Activated CD8-positive, alpha-beta memory T cell treated with anti-CD3 and anti-CD28 coated beads, Interleukin-2, amount 50 U/mL, for 24 hours (primary cell): ENCODE data around the gene REM1.
"Not testable (repeated sequence)": the region's sequence is repeated elsewhere in the genome, so short reads cannot be mapped to it uniquely, and the experiment has no call there.

Source experiments
- DNase-seq: peaks from one replicate; pipeline ENCODE4 v3.0.0-alpha.2; 2020; ENCODE audit errors: extremely low read depth

The REM1 gene

GRCh38 chr20:31474758-31475427 lies at the start of gene REM1, which contains the start of gene DEFB124:
Gene REM1, plus strand, starts transcription at chr20:31475288. Its CDS starts 1,158 bp downstream, at chr20:31476446.
Gene DEFB124, minus strand, starts transcription at chr20:31475127. Its CDS starts 2,114 bp downstream, at chr20:31473013.
- DNase-seq, result no peak

GRCh38 chr20:31425797-31426196 lies 49.3 kb upstream of the REM1 start:
- no peak for DNase-seq

- not testable (repeated sequence) for DNase-seq
Measured at GRCh38 chr20:31426891-31427551, 48.1 kb upstream of the REM1 start.

- DNase-seq, result not testable (repeated sequence)
Measured at GRCh38 chr20:31427576-31427975, 47.5 kb upstream of the REM1 start.

- no peak for DNase-seq
Measured at GRCh38 chr20:31430568-31431115, 44.4 kb upstream of the REM1 start.

GRCh38 chr20:31440012-31440659 lies 35.0 kb upstream of the REM1 start, which contains the start of gene DEFB123:
Gene DEFB123, plus strand, starts transcription at chr20:31440632. Its CDS starts 67 bp downstream, at chr20:31440699.
- no peak for DNase-seq

GRCh38 chr20:31446084-31446819 lies 28.8 kb upstream of the REM1 start:
- DNase-seq, result no peak

- no peak for DNase-seq
Measured at GRCh38 chr20:31449511-31450414, 25.3 kb upstream of the REM1 start.

GRCh38 chr20:31452575-31452974 lies 22.5 kb upstream of the REM1 start:
- DNase-seq, result no peak

- DNase-seq, result no peak
Measured at GRCh38 chr20:31454361-31454760, 20.7 kb upstream of the REM1 start.

- DNase-seq, result not testable (repeated sequence)
Measured at GRCh38 chr20:31470946-31471345, 4.1 kb upstream of the REM1 start.

- DNase-seq, result no peak
Measured at GRCh38 chr20:31472395-31473330, 2.4 kb upstream of the REM1 start.

GRCh38 chr20:31473331-31474096 lies 1.6 kb upstream of the REM1 start:
- no peak for DNase-seq

GRCh38 chr20:31474097-31474436 lies 1.0 kb upstream of the REM1 start:
- DNase-seq, result no peak

- no peak for DNase-seq
Measured at GRCh38 chr20:31475472-31476293, 595 bp downstream of the REM1 start.

GRCh38 chr20:31476294-31476585 lies 1.2 kb downstream of the REM1 start:
- DNase-seq, result no peak

- no peak for DNase-seq
Measured at GRCh38 chr20:31476643-31477215, 1.6 kb downstream of the REM1 start.

GRCh38 chr20:31484001-31484400 lies 8.9 kb downstream of the REM1 start:
- no peak for DNase-seq
